Thyroid gland (tissue), 4 donors: ENCODE data around the gene CBS.
"Not testable (repeated sequence)": the region's sequence is repeated elsewhere in the genome, so short reads cannot be mapped to it uniquely, and the experiment has no call there.

Experiments
- CTCF ChIP-seq, 6 experiments: fragments of 200-600 bp in 3 of 6; fragments of 450-650 bp in 3 of 6; sonication (generic) in 3 of 6; IDR thresholded peaks; one replicate each; pipeline ENCODE4 v1.5.1; 2016 to 2019; ENCODE audit warnings: antibody characterized with exemption in 6 of 6, mild to moderate bottlenecking in 2 of 6, inconsistent platforms in 1 of 6, moderate library complexity in 1 of 6
- POLR2A ChIP-seq, 2 donors: fragments of 450-650 bp; IDR thresholded peaks; one replicate each; pipeline ENCODE4 v1.6.1; 2017; ENCODE audit warnings: antibody characterized with exemption in 2 of 2, mild to moderate bottlenecking in 2 of 2, moderate library complexity in 1 of 2

- not testable (repeated sequence) for TF ChIP-seq CTCF, POLR2A (IDR thresholded peaks at IDR 0.05)
Observed at GRCh38 chr21:43082587-43083300, 7.1 kb upstream of the CBS start.
